Astrocyte (in vitro differentiated cells and primary cell): ENCODE data around the gene EXOC4.

Source experiments
- EZH2 ChIP-seq: IDR thresholded peaks from 2 replicates; pipeline ENCODE4 v1.6.1; 2012; ENCODE audit warnings: mild to moderate bottlenecking, low read length, inconsistent platforms; ENCODE audit not compliant: insufficient read depth
- TF ChIP-seq, protein P1 (sequence below): IDR thresholded peaks from 2 replicates; pipeline ENCODE4 v1.5.1; 2011; ENCODE audit warnings: low read depth, mild to moderate bottlenecking, inconsistent platforms, low read length, moderate library complexity; ENCODE audit not compliant: insufficient read depth

DNA sequence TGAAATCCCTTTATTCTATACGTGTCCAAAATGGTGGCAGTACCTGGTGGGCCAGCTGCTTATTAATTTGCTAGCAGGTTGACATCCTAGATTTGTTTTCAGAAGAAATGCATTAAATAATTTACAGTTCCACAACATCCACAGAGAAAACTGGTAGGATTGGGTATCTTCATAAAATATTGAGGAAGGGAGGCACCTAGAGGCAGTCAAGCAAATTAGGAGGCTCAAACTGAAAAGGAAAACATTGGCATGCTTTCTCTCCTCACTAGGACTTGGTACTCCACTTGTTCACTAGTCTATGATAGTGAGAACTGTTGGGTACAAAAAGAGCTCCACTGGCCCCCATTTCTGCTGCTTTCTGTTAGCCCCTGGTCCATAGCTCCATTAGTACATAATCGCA lies 855.9 kb downstream of the EXOC4 start:
- TF ChIP-seq, protein P1, sequence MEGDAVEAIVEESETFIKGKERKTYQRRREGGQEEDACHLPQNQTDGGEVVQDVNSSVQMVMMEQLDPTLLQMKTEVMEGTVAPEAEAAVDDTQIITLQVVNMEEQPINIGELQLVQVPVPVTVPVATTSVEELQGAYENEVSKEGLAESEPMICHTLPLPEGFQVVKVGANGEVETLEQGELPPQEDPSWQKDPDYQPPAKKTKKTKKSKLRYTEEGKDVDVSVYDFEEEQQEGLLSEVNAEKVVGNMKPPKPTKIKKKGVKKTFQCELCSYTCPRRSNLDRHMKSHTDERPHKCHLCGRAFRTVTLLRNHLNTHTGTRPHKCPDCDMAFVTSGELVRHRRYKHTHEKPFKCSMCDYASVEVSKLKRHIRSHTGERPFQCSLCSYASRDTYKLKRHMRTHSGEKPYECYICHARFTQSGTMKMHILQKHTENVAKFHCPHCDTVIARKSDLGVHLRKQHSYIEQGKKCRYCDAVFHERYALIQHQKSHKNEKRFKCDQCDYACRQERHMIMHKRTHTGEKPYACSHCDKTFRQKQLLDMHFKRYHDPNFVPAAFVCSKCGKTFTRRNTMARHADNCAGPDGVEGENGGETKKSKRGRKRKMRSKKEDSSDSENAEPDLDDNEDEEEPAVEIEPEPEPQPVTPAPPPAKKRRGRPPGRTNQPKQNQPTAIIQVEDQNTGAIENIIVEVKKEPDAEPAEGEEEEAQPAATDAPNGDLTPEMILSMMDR = no peak
- TF ChIP-seq EZH2 = no peak
